ENCODE measurements around the gene BBLN.
"Not testable (repeated sequence)": the region's sequence is repeated elsewhere in the genome, so short reads cannot be mapped to it uniquely, and the experiment has no call there.

The BBLN gene

DNA sequence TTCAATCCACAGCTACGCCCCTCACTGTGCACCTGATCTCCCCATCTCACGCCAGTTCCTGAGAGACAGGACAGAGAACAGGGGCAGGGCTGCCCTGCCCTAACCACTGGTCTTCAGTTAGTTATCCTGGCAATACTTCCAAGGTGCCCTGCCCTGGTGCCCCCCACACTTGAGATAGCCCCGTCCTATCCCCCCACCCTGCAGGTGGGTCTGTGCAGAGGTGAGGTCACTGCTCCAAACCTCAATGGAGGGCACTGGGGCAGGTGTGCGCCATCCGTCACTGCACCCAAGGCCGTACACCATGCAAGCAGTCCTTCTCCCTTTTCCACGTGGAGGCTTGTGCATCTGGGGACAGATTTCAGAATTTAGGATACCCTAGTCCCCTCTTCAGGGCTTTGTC is 29.4 kb upstream of the BBLN start:
- not testable (repeated sequence) for H3K4me1 ChIP-seq (ENCODE audit: insufficient read depth, low read length); H3K9me3 ChIP-seq (ENCODE audit: control insufficient read depth, insufficient read depth, low read length); H3K36me3 ChIP-seq (ENCODE audit: insufficient read depth, low read length); H3K9ac ChIP-seq (ENCODE audit: low read depth, low read length)

GRCh38 chr9:128131346-128131745 is 28.7 kb upstream of the BBLN start:
- H3K9ac ChIP-seq (ENCODE audit: low read depth, low read length); H3K36me3 ChIP-seq (ENCODE audit: insufficient read depth, low read length); H3K4me1 ChIP-seq (ENCODE audit: insufficient read depth, low read length); H3K9me3 ChIP-seq (ENCODE audit: control insufficient read depth, insufficient read depth, low read length): not testable (repeated sequence)

DNA sequence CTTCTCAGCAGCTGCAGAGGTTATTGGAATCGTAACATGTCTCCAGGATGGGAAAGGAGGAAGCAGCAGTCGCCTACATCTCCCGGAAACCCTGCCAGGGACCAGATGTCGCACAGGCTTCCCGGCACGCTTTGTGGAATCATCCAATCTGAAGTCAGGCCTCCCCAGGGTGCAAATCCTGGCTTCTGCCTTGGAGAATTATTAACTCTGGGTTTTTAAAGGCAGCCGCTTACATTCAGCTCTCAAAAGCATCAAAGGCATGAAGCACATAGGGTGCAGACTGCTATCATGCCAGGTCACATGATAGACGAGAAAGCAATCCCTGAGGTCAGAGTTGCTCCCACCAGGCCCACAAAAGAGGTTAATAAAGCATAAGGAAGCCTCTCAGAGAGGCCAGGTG is 27.9 kb upstream of the BBLN start:
- H3K4me1 ChIP-seq (ENCODE audit: insufficient read depth, low read length); H3K36me3 ChIP-seq (ENCODE audit: insufficient read depth, low read length); H3K9me3 ChIP-seq (ENCODE audit: control insufficient read depth, insufficient read depth, low read length); H3K9ac ChIP-seq (ENCODE audit: low read depth, low read length): not testable (repeated sequence)

DNA sequence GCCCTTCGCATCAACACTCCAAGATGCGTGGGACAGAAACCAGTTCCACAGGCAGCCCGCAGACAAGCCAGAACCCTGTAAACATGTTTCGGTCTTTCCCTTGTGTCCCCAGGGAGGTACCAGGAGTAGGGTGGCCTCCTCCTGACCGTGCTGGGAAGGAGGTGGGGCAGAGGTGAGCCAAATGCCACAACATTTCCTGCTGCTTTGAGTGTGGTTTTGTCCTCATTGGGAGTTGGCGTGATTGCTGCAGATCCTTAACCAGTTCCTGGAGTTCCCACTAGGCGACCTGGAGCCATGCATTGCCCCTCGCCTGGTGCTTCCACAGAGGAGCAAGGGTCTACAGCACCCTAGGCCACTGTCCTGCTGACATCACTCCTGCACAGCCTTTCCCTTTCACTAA is 24.5 kb upstream of the BBLN start:
- not testable (repeated sequence) for H3K9me3 ChIP-seq (ENCODE audit: control insufficient read depth, insufficient read depth, low read length); H3K9ac ChIP-seq (ENCODE audit: low read depth, low read length); H3K36me3 ChIP-seq (ENCODE audit: insufficient read depth, low read length); H3K4me1 ChIP-seq (ENCODE audit: insufficient read depth, low read length)

- no peak overlapping the region for H3K9ac ChIP-seq (ENCODE audit: low read depth, low read length)
- no peaks in the 10 kb centered on the region for H3K4me1 ChIP-seq (ENCODE audit: insufficient read depth, low read length)
- no peaks in the 10 kb centered on the region for H3K36me3 ChIP-seq (ENCODE audit: insufficient read depth, low read length)
- H3K9me3 ChIP-seq (ENCODE audit: control insufficient read depth, insufficient read depth, low read length): no peaks in the 10 kb centered on the region
Observed at GRCh38 chr9:128136816-128137793, 23.0 kb upstream of the BBLN start.

DNA sequence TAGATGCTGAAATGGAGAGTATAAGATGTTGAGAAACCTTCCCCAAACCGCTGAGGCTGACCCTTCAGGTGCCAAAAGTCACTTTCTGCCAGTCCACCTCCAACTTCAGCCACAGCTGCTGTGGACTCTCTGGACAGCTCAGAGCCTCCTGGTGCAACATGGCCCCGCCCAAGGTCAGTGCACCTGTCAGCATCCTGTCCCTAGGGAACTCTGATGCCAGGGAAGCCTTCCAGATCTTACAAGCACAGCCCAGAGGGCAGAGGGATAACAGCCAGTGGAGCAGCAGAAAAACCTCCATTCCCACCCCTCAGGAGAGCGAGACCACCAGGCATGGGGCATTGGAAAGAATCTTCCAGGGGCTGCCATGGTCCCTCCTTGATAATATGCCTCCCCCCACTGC is 22.1 kb upstream of the BBLN start:
- Histone ChIP-seq H3K36me3 (ENCODE audit: insufficient read depth, low read length) (no peaks in the 10 kb centered on the region), H3K9ac (ENCODE audit: low read depth, low read length) (no peak overlapping the region), H3K9me3 (ENCODE audit: control insufficient read depth, insufficient read depth, low read length) (no peaks in the 10 kb centered on the region), H3K4me1 (ENCODE audit: insufficient read depth, low read length) (no peaks in the 10 kb centered on the region)

DNA sequence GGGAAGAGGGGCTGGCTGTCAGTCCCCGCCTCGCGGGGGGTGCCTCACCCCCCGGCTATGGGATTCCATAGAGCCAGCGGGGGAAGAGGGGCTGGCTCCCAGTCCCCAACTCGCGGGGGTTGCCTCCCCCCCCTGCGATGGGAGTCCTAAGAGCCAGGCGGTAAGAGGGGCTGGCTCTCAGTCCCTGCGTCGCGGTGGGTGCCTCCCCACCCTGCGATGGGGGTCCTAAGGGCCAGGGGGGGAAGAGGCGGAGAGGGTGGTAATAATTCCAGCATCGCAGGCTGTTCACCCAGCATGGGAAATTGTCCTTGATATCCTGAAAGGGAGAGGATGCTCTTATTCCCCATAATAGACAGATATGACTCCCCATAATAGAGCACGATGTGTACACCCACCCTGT is 20.4 kb upstream of the BBLN start:
- H3K9me3 ChIP-seq (ENCODE audit: control insufficient read depth, insufficient read depth, low read length): no peaks in the 10 kb centered on the region
- H3K9ac ChIP-seq (ENCODE audit: low read depth, low read length): no peak overlapping the region
- no peaks in the 10 kb centered on the region for H3K4me1 ChIP-seq (ENCODE audit: insufficient read depth, low read length)
- no peaks in the 10 kb centered on the region for H3K36me3 ChIP-seq (ENCODE audit: insufficient read depth, low read length)

GRCh38 chr9:128141604-128142003 is 18.5 kb upstream of the BBLN start:
- H3K9ac ChIP-seq (ENCODE audit: low read depth, low read length): no peak overlapping the region
- H3K36me3 ChIP-seq (ENCODE audit: insufficient read depth, low read length): no peaks in the 10 kb centered on the region
- no peaks in the 10 kb centered on the region for H3K4me1 ChIP-seq (ENCODE audit: insufficient read depth, low read length)
- no peaks in the 10 kb centered on the region for H3K9me3 ChIP-seq (ENCODE audit: control insufficient read depth, insufficient read depth, low read length)

DNA sequence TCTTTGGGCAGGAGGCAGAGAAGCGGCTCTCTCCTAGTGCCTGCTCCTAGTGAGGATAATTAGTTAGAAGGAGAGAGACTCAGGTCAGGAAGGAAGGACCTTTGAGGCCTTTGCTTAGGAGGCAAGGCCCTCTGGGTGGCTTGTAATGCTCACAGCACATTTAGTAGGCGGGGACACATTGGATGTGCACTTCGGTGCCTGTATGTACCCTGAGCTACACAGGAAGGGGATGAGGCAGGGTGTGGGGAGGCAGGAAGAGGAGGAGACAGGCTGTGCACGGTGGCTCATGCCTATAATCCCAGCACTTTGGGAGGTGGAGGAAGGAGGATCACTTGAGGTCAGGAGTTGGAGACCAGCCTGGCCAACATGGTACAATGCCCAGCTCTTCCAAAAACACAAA is 18.0 kb upstream of the BBLN start:
- Histone ChIP-seq H3K4me1 (ENCODE audit: insufficient read depth, low read length) (no peaks in the 10 kb centered on the region), H3K9ac (ENCODE audit: low read depth, low read length) (no peak overlapping the region), H3K36me3 (ENCODE audit: insufficient read depth, low read length) (no peaks in the 10 kb centered on the region), H3K9me3 (ENCODE audit: control insufficient read depth, insufficient read depth, low read length) (no peaks in the 10 kb centered on the region)

DNA sequence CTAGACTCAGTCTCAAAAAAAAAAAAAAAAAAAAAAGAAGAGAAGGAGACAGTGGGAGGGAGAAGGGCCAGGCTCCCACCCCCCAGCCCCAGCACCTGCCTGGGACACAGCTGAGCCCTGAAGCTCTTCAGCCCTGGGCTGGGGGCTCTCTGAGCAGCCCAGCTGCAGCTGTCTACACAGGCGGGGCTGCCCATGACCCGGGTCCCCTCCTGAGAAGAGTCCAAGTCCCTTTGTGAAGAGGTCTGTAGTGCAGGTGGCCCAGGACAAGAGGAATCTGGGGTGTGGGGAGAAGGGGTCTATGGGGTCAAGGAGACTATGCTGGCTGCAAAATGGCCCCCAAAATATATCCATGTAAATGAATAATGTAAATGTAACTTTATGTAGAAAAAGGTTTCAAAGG is 17.5 kb upstream of the BBLN start:
- Histone ChIP-seq H3K4me1 (ENCODE audit: insufficient read depth, low read length) (no peaks in the 10 kb centered on the region), H3K9me3 (ENCODE audit: control insufficient read depth, insufficient read depth, low read length) (no peaks in the 10 kb centered on the region), H3K36me3 (ENCODE audit: insufficient read depth, low read length) (no peaks in the 10 kb centered on the region), H3K9ac (ENCODE audit: low read depth, low read length) (no peak overlapping the region)

DNA sequence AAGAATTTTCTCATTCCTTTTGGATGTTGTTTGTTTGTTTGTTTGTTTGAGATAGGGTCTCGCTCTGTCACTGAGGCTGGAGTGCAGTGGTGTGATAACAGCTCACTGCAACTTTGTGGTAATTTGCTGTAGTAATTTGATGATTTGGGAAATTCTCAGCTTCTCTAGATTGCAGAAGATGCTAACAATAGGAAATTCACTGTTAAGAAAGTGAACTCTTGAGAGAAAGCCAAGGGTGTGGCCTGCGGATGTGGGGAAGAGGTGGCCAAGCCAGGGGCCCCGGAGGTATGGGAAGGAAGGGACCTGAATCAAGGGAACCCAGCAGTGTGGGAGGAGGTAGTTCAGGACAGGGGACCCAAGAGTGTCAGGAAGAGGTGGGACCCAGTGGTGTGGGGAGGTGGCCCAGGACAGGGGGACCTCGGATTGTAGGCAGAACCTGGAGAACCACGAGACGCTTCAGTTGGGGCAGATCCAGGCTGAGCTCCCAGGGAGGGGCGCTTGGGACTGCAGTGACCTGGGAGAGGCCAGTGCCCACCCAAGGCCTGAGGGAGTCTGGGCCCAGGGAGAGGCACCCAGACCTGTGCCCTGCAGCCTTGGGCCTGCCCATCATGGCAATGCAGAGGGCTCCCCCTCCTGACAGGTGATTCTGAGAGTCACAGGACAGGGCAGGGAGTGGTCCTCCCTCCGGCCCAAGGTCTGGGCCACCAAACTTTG is 16.4 kb upstream of the BBLN start:
- H3K4me1 ChIP-seq (ENCODE audit: insufficient read depth, low read length): no peaks in the 10 kb centered on the region
- no peak overlapping the region for H3K9ac ChIP-seq (ENCODE audit: low read depth, low read length)
- H3K9me3 ChIP-seq (ENCODE audit: control insufficient read depth, insufficient read depth, low read length): no peaks in the 10 kb centered on the region
- H3K36me3 ChIP-seq (ENCODE audit: insufficient read depth, low read length): no peaks in the 10 kb centered on the region

- Histone ChIP-seq H3K4me1 (ENCODE audit: insufficient read depth, low read length) (no peaks in the 10 kb centered on the region), H3K36me3 (ENCODE audit: insufficient read depth, low read length) (no peaks in the 10 kb centered on the region), H3K9ac (ENCODE audit: low read depth, low read length) (no peak overlapping the region), H3K9me3 (ENCODE audit: control insufficient read depth, insufficient read depth, low read length) (no peaks in the 10 kb centered on the region)
Observed at GRCh38 chr9:128144239-128145181, 15.6 kb upstream of the BBLN start.

- peaks cover 4% of the 10 kb centered on the region for H3K4me1 ChIP-seq (ENCODE audit: insufficient read depth, low read length)
- H3K9ac ChIP-seq (ENCODE audit: low read depth, low read length): no peak overlapping the region
- H3K9me3 ChIP-seq (ENCODE audit: control insufficient read depth, insufficient read depth, low read length): no peaks in the 10 kb centered on the region
- no peaks in the 10 kb centered on the region for H3K36me3 ChIP-seq (ENCODE audit: insufficient read depth, low read length)
Observed at GRCh38 chr9:128145536-128145935, 14.5 kb upstream of the BBLN start.

DNA sequence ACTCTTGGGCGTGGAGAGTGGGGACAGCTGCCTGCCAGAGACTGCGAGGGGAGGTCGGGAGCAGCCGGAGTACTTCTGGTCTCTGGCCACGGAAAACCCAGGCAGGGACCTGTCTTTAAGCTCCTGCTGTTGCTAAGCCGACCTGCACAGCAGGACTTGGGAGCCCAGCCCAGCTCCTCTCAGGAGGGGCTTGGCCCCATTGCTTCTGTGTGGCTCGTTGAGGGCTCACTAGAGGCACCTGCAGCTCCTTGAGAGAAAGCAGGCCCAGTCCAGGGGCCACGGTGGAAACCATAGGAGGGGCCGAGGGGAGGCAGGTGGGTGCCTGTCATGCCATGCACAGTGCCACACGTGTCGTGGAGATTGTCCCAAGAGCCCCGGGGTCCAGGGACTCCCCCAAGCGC is 14.1 kb upstream of the BBLN start:
- H3K9ac ChIP-seq (ENCODE audit: low read depth, low read length): no peak overlapping the region
- H3K36me3 ChIP-seq (ENCODE audit: insufficient read depth, low read length): no peaks in the 10 kb centered on the region
- peaks cover 7% of the 10 kb centered on the region for H3K4me1 ChIP-seq (ENCODE audit: insufficient read depth, low read length)
- H3K9me3 ChIP-seq (ENCODE audit: control insufficient read depth, insufficient read depth, low read length): no peaks in the 10 kb centered on the region
